Measurements from ENCODE around the gene POLD3. TPM values are rescaled to one million over a fixed set of nuclear protein-coding genes. Genes with fewer than 3 reads are reported as not detected.
A peak's percentile ranks its signal among the peaks of the same experiment; 100 is the strongest.

POLD3 gene
- total RNA-seq, 2 donors from 2014 or later, result 9.3 to 13.8 TPM

- intact Hi-C loops (cut with DNase I), result no loop called here
- H3K27me3 ChIP-seq, result no peaks in the 10 kb centered on the region
- H3K36me3 ChIP-seq (replicated peaks in 1 of 2; ENCODE audit: insufficient read depth in 1 of 2, low read depth in 2 of 2), result peaks cover 0 to 2% of the 10 kb centered on the region in 2 donors
- H3K9me3 ChIP-seq, result no peaks in the 10 kb centered on the region
- TF ChIP-seq CTCF (IDR thresholded peaks at IDR 0.05) (no peak), POLR2A (IDR thresholded peaks at IDR 0.05) (no peak)
- no peak for ATAC-seq
- no peak overlapping the region for H3K27ac ChIP-seq
- H3K4me1 ChIP-seq, result peaks cover 12% of the 10 kb centered on the region
- no peak overlapping the region for H3K4me3 ChIP-seq
- no peak for DNase-seq
These were observed 11.9 kb downstream of the POLD3 start for GRCh38 chr11:74604311-74604710.

- Histone ChIP-seq H3K36me3 (replicated peaks in 1 of 2; ENCODE audit: insufficient read depth in 1 of 2, low read depth in 2 of 2) (peaks cover 0 to 2% of the 10 kb centered on the region in 2 donors), H3K4me1 (peaks cover 12% of the 10 kb centered on the region), H3K9me3 (no peaks in the 10 kb centered on the region), H3K27me3 (no peaks in the 10 kb centered on the region), H3K27ac (peak overlapping the region in 2 of 4 donors; percentile 5 to 26), H3K4me3 (no peak overlapping the region)
- ATAC-seq (no peak), DNase-seq (no peak)
- WGBS, 2 donors, result 70 to 71% methylated on average over 5 of the region's 5 CpGs
- intact Hi-C loops (cut with DNase I), result no loop called here
- TF ChIP-seq CTCF (IDR thresholded peaks at IDR 0.05) (no peak), POLR2A (IDR thresholded peaks at IDR 0.05) (no peak)
These were observed 13.0 kb downstream of the POLD3 start for GRCh38 chr11:74605403-74605802.

- ATAC-seq (no peak), DNase-seq (no peak)
- WGBS, 2 donors, result 84 to 88% methylated on average over 4 of the region's 4 CpGs
- peaks cover 19% of the 10 kb centered on the region for H3K4me1 ChIP-seq
- TF ChIP-seq CTCF (IDR thresholded peaks at IDR 0.05), result no peak
- no peak for TF ChIP-seq POLR2A (IDR thresholded peaks at IDR 0.05)
- H3K4me3 ChIP-seq, result no peak overlapping the region
- no peaks in the 10 kb centered on the region for H3K27me3 ChIP-seq
- intact Hi-C loops (cut with DNase I), result no loop called here
- no peaks in the 10 kb centered on the region for H3K9me3 ChIP-seq
- no peak overlapping the region for H3K27ac ChIP-seq
- peaks cover 0 to 6% of the 10 kb centered on the region in 2 donors for H3K36me3 ChIP-seq (replicated peaks in 1 of 2; ENCODE audit: insufficient read depth in 1 of 2, low read depth in 2 of 2)
These were observed 16.0 kb downstream of the POLD3 start for GRCh38 chr11:74608431-74608830.

GRCh38 chr11:74611369-74611861 lies 19.0 kb downstream of the POLD3 start:
- intact Hi-C loops (cut with DNase I), result no loop called here

More at GRCh38 chr11:74611369-74611861, 19.0 kb downstream of the POLD3 start:
- TF ChIP-seq CTCF (IDR thresholded peaks at IDR 0.05), result peak; percentile 8 to 64 (median 54)
- no peak for TF ChIP-seq POLR2A (IDR thresholded peaks at IDR 0.05)
- H3K9me3 ChIP-seq, result no peaks in the 10 kb centered on the region
- H3K36me3 ChIP-seq (replicated peaks in 1 of 2; ENCODE audit: insufficient read depth in 1 of 2, low read depth in 2 of 2), result peaks cover 0 to 8% of the 10 kb centered on the region in 2 donors
- WGBS, 2 donors, result 19 to 25% methylated on average over 2 of the region's 2 CpGs
- ATAC-seq (peak; percentile 86), DNase-seq (no peak)
- no peak overlapping the region for H3K4me3 ChIP-seq
- peak overlapping the region in 2 of 4 donors; percentile 2 to 47 for H3K27ac ChIP-seq
- H3K27me3 ChIP-seq, result no peaks in the 10 kb centered on the region
- peaks cover 22% of the 10 kb centered on the region for H3K4me1 ChIP-seq

Measured in body of pancreas (tissue), 4 donors.